ENCODE results near the gene GBX2.

Gene GBX2

DNA sequence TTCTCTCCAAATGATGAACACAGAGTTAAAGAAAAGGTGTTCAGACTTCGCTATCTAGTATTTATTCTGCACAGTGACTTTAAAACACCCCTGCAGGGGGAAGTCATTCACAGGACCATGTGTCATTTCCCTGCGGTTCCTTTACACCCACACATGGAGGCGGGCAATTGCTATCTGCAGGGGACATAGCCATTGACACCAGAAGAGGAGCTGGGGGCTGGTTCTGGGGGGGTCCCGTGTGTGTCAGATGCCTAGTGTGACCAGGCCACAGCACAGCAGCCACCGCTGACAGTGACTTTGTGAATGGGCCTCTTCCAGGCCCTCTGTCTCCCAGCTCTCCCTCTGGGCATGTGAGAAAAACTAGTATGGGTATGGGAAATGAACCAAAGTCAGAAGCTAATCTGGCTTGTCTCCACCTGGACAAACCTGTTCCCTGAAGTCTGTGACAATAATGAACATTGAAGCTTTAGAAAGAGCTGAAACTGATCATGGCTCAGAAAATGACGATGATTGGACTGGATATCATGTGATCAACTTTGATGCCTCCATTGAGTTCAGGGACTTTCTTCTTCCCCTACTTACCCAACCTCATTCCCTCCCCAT lies 7.5 kb upstream of the GBX2 start:
- TF ChIP-seq, protein P1, sequence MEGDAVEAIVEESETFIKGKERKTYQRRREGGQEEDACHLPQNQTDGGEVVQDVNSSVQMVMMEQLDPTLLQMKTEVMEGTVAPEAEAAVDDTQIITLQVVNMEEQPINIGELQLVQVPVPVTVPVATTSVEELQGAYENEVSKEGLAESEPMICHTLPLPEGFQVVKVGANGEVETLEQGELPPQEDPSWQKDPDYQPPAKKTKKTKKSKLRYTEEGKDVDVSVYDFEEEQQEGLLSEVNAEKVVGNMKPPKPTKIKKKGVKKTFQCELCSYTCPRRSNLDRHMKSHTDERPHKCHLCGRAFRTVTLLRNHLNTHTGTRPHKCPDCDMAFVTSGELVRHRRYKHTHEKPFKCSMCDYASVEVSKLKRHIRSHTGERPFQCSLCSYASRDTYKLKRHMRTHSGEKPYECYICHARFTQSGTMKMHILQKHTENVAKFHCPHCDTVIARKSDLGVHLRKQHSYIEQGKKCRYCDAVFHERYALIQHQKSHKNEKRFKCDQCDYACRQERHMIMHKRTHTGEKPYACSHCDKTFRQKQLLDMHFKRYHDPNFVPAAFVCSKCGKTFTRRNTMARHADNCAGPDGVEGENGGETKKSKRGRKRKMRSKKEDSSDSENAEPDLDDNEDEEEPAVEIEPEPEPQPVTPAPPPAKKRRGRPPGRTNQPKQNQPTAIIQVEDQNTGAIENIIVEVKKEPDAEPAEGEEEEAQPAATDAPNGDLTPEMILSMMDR (conservative IDR thresholded peaks at IDR 0.05; ENCODE audit: low read depth, low read length) = no peak
- H2AFZ ChIP-seq (ENCODE audit: low read depth) = no peak overlapping the region
- no peaks in the 10 kb centered on the region for H3K36me3 ChIP-seq (ENCODE audit: insufficient read depth)
- H3K79me2 ChIP-seq (ENCODE audit: insufficient read depth, low read depth) = no peaks in the 10 kb centered on the region
- H3K4me1 ChIP-seq (ENCODE audit: low read depth, poor library complexity, severe bottlenecking) = no peaks in the 10 kb centered on the region
- no peak overlapping the region for H3K4me3 ChIP-seq (IDR thresholded peaks at IDR 0.05; ENCODE audit: insufficient read depth, low read depth, low read length)
- no peak overlapping the region for H3K4me2 ChIP-seq
- no peak overlapping the region for H3K9ac ChIP-seq
- no peaks in the 10 kb centered on the region for H4K20me1 ChIP-seq (ENCODE audit: insufficient read depth)
- no peaks in the 10 kb centered on the region for H3K27me3 ChIP-seq (ENCODE audit: insufficient read depth, low read depth)
- H3K27ac ChIP-seq = no peak overlapping the region

DNA sequence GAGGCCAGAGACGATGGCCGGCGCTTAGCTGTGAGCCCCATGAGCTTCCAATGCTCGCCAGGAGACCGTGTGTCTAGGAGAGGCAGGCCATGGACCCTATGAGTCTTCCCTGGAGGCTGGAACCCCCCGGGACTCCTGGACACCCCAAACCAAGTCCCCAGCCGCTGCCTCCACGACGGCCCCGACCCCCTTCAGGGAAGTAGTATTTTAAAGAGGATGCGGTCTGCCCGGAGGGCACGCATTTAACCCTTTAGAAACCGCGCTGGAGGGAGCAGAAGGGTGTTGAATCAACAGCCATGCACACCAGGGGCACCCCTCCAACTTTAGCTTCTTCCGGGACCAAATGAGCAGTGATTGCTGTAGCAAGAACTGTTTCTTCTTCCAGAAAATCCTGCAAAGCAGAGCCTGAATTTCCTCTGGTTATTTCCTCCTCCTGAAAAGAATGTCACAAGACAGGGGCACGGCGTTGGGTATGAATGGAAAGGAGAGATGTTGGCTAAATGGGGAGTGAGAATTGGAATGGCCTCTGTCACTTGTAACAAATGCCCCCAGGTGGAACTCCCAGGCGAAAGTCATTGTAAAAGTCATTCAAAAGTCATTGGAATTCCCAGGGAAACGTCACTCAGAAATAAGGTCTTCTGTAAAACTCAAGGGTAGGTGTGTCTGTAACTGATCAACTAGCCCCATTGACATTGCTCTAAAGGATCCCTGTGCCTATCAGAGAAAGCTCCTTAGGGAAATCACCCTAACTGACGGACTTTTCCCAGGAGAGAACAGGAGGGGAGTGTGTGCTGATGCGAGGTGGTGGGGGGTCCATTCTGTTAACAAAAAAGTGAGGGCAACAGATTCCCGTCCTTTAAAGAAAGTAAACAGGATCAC lies 5.8 kb upstream of the GBX2 start:
- H4K20me1 ChIP-seq (ENCODE audit: insufficient read depth) = no peaks in the 10 kb centered on the region

DNA sequence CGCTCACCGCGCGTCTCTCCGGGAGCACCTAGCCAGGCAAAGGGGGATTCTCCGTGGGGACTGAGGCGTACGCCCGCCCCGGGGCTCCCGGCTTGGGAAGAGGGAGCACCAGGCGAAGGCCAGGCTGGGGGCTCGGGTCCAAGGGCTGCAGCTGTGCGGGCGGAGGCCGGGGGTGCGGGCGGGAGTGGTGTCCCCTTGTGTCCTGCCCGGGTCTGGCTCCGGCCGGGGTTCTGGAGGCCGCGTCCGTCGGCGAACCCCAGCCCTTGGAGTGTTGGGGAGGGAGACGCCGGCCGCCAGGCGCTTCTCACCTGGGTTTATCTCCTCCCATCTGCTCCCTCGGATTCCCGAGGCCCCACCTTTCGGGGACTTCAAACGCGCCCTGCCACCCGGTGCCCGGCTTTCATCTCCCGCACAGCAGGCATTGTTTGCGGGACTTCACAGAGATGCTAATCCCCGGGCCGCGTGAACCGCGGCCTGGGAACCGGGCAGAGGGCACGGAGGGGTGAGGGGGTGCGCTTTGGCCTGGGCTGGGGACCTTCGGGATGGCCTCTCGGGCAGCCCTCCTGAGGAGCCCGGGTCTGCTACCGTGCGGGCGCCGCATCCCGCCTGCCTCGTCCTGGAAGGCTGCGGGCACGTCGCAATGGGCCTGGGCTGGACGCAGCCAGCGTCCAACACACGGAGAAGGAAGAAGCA lies 5.0 kb upstream of the GBX2 start:
- Histone ChIP-seq H3K27ac (no peak overlapping the region), H4K20me1 (ENCODE audit: insufficient read depth) (no peaks in the 10 kb centered on the region), H3K9ac (no peak overlapping the region)

More for the DNA sequence above, 5.8 kb upstream of the GBX2 start:
- no peak overlapping the region for H3K9ac ChIP-seq
- TF ChIP-seq, protein P1 (conservative IDR thresholded peaks at IDR 0.05; ENCODE audit: low read depth, low read length) = no peak
- no peaks in the 10 kb centered on the region for H3K4me1 ChIP-seq (ENCODE audit: low read depth, poor library complexity, severe bottlenecking)
- no peaks in the 10 kb centered on the region for H3K79me2 ChIP-seq (ENCODE audit: insufficient read depth, low read depth)
- H2AFZ ChIP-seq (ENCODE audit: low read depth) = no peak overlapping the region
- no peak overlapping the region for H3K27ac ChIP-seq
- no peak overlapping the region for H3K4me2 ChIP-seq
- no peaks in the 10 kb centered on the region for H3K27me3 ChIP-seq (ENCODE audit: insufficient read depth, low read depth)
- no peaks in the 10 kb centered on the region for H3K36me3 ChIP-seq (ENCODE audit: insufficient read depth)
- H3K4me3 ChIP-seq (IDR thresholded peaks at IDR 0.05; ENCODE audit: insufficient read depth, low read depth, low read length) = no peak overlapping the region

More for the DNA sequence above, 5.0 kb upstream of the GBX2 start:
- Histone ChIP-seq H3K79me2 (ENCODE audit: insufficient read depth, low read depth) (no peaks in the 10 kb centered on the region), H2AFZ (ENCODE audit: low read depth) (no peak overlapping the region), H3K36me3 (ENCODE audit: insufficient read depth) (no peaks in the 10 kb centered on the region), H3K27me3 (ENCODE audit: insufficient read depth, low read depth) (no peaks in the 10 kb centered on the region), H3K4me1 (ENCODE audit: low read depth, poor library complexity, severe bottlenecking) (no peaks in the 10 kb centered on the region), H3K4me2 (no peak overlapping the region), H3K4me3 (IDR thresholded peaks at IDR 0.05; ENCODE audit: insufficient read depth, low read depth, low read length) (no peak overlapping the region)
- TF ChIP-seq, protein P1 (conservative IDR thresholded peaks at IDR 0.05; ENCODE audit: low read depth, low read length) = no peak
